T follicular helper cell (primary cell): ENCODE results near the gene PEMT.
"Not testable (repeated sequence)": the region's sequence is repeated elsewhere in the genome, so short reads cannot be mapped to it uniquely, and the experiment has no call there.

Experiments used
- DNase-seq: peaks from one replicate; pipeline ENCODE4 v3.0.0-alpha.2; 2020; ENCODE audit warnings: low read depth
- total RNA-seq, 2 experiments: gene quantifications; one replicate each; lab custom pipeline; 2026; lab: John Stamatoyannopoulos, UW

The PEMT gene, protein sequence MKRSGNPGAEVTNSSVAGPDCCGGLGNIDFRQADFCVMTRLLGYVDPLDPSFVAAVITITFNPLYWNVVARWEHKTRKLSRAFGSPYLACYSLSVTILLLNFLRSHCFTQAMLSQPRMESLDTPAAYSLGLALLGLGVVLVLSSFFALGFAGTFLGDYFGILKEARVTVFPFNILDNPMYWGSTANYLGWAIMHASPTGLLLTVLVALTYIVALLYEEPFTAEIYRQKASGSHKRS
- 7.1 to 15.6 reads per million in 2 experiments for total RNA-seq

GRCh38 chr17:17591355-17592298 lies at the start of gene PEMT:
PEMT (minus strand) TSS chr17:17591708; CDS start chr17:17591626, 82 bp downstream.
- DNase-seq, result peak; percentile 91

DNA sequence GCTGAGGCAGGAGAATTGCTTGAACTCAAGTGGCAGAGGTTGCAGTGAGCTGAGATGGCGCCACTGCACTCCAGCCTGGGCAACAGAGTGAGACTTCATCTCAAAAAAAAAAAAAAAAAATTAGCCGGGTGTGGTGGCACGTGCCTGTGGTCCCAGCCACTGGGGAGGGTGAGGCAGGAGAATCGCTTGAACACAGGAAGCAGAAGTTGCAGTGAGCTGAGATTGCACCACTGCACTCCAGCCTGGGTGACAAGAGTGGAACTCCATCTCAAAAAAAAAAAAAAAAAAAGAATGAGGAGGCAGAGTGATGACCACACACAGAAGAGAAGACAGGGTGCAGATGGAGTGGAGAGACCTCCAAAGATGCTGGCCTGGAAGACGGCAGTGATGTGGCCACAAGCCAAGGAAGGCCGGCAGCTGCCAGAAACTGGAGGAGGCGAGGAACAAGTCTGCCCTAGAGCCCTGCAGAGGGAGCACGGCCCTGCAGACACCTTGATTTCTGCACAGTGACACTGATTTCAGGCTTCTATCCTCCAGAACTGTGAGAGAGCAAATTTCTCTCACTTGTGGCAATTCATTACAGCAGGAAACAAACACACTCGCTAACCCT lies 48.3 kb upstream of the PEMT start:
- DNase-seq, result not testable (repeated sequence)

GRCh38 chr17:17638467-17638866 lies 47.0 kb upstream of the PEMT start:
- DNase-seq, result no peak

- no peak for DNase-seq
These were observed 44.9 kb upstream of the PEMT start for GRCh38 chr17:17636272-17636885.

- DNase-seq, result not testable (repeated sequence)
These were observed 44.2 kb upstream of the PEMT start for GRCh38 chr17:17635537-17636271.

GRCh38 chr17:17635126-17635525 lies 43.6 kb upstream of the PEMT start:
- no peak for DNase-seq

GRCh38 chr17:17633310-17633709 lies 41.8 kb upstream of the PEMT start:
- no peak for DNase-seq

DNA sequence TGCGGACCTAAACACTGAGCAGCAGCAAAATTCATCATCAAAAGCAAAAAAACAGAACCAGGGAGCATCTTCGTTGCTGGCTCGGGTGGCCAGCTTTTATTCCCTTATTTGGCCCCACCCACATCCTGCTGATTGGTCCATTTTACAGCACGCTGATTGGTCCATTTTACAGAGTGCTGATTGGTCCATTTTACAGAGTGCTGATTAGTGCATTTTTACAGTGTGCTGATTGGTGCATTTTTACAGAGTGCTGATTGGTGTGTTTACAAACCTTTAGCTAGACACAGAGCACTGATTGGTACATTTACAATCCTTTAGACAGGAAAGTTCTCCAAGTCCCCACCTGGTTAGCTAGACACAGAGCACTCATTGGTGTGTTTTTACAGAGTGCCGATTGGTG lies 41.2 kb upstream of the PEMT start:
- DNase-seq, result not testable (repeated sequence)

- no peak for DNase-seq
These were observed 37.0 kb upstream of the PEMT start for GRCh38 chr17:17628388-17629008.

GRCh38 chr17:17626840-17627239 lies 35.3 kb upstream of the PEMT start:
- no peak for DNase-seq

DNA sequence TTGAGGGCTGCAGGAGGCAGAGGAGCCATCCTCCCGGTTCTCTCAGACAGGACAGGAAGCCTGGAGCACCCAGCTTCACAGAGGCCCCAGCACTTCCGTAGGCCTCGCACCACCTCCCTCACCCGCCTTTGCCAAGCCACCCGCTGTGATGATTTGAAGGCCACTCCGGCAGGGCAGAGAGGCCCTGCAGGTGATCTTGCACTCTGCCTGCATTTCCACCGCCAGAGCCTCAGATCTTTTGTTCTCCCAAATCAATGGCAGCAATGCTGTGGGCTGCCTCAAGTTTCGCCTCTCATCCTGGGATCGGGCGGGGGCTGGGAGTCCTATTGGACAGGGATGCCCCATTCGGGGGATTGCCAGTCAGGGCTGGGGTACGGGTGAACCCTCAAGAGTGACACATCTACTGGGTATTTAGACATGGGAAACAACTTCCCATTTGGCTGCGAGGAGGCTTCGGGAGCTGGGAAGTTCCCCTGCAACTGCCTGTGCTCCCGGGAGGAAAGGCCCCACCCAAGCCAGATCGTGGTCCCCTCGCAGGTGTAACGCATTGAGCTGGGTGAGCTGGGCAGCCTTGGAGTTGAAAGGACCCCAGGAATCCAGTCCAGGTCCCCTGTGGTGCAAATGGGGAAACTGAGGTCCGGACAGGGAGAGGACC lies 34.8 kb upstream of the PEMT start:
- no peak for DNase-seq

GRCh38 chr17:17624741-17625140 lies 33.2 kb upstream of the PEMT start:
- no peak for DNase-seq

- no peak for DNase-seq
These were observed 32.4 kb upstream of the PEMT start for GRCh38 chr17:17623904-17624303.

GRCh38 chr17:17621254-17621653 lies 29.7 kb upstream of the PEMT start:
- no peak for DNase-seq

GRCh38 chr17:17613708-17614114 lies 22.2 kb upstream of the PEMT start:
- DNase-seq, result no peak

GRCh38 chr17:17612085-17613022 lies 20.8 kb upstream of the PEMT start:
- DNase-seq, result no peak

DNA sequence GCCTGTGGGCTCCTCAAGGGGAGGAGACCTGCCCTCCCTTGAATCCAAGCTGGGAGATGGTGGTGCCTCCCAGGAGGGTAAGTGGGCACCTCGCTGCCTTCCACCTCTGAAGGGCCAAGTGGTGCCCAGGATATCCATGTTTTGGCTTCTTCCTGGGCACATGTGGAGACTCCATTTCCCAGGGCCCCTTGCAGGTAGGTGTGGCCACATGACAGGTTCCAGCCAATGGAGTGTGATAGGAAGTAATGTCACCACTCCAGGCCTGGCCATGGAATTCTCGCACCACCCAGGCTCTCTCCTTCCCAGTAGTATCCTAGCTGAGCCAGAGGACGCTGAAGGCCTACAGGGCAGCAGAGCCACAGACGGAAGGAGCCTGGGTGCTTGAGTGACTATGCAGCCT lies 17.6 kb upstream of the PEMT start:
- no peak for DNase-seq

- DNase-seq, result no peak
These were observed 15.0 kb upstream of the PEMT start for GRCh38 chr17:17606416-17607000.

DNA sequence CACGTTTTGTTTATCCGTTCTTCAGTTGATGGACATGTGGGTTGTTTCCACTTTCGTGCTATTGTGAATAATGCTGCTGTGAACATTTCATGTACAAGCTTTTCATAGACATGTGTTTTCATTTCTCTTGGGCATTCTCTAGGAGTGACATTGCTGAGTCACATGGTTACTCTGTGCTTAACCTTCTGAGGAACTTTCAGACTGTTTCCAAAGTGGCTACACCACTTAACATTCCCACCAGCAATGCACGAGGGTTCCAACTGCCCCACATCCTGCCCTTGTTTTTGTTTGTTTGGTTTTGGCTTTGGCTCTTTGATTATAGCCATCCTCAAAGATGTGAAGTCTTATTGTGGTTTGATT lies 14.2 kb upstream of the PEMT start:
- no peak for DNase-seq
